Endothelial cell of umbilical vein (primary cell): ENCODE results near the gene ZNF565.

ENCODE experiments used
- POLR2A ChIP-seq: IDR thresholded peaks from 2 replicates; pipeline ENCODE4 v1.6.1; 2012; ENCODE audit warnings: low read depth, mild to moderate bottlenecking, control low read depth, low read length
- TF ChIP-seq, protein P1 (sequence below), 2 donors: IDR thresholded peaks; 1 replicate in 1 of 2; 2 replicates in 1 of 2; pipeline ENCODE4 v1.5.1; 2011; ENCODE audit warnings: low read length in 2 of 2, mild to moderate bottlenecking in 2 of 2, moderate library complexity in 2 of 2, control low read depth in 1 of 2, inconsistent platforms in 1 of 2, low read depth in 1 of 2; ENCODE audit not compliant: insufficient read depth in 1 of 2; ENCODE audit errors: extremely low read depth in 1 of 2

DNA sequence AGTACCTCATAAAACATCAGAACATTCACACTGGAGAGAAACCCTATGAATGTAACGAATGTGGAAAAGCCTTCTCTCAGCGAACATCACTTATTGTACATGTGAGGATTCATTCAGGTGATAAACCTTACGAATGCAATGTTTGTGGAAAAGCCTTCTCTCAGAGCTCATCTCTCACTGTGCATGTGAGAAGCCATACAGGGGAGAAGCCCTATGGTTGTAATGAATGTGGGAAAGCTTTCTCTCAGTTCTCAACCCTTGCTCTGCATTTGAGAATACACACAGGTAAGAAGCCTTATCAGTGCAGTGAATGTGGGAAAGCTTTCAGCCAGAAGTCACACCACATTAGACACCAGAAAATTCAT, 22.5 kb upstream of the ZNF565 start:
- TF ChIP-seq, protein P1, sequence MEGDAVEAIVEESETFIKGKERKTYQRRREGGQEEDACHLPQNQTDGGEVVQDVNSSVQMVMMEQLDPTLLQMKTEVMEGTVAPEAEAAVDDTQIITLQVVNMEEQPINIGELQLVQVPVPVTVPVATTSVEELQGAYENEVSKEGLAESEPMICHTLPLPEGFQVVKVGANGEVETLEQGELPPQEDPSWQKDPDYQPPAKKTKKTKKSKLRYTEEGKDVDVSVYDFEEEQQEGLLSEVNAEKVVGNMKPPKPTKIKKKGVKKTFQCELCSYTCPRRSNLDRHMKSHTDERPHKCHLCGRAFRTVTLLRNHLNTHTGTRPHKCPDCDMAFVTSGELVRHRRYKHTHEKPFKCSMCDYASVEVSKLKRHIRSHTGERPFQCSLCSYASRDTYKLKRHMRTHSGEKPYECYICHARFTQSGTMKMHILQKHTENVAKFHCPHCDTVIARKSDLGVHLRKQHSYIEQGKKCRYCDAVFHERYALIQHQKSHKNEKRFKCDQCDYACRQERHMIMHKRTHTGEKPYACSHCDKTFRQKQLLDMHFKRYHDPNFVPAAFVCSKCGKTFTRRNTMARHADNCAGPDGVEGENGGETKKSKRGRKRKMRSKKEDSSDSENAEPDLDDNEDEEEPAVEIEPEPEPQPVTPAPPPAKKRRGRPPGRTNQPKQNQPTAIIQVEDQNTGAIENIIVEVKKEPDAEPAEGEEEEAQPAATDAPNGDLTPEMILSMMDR (IDR thresholded peaks at IDR 0.05; ENCODE audit: extremely low read depth in 1 of 2, insufficient read depth in 1 of 2, low read depth in 1 of 2, low read length in 2 of 2), result no peak
- no peak for TF ChIP-seq POLR2A
